ENCODE results near the gene NXPH3. TPM values are rescaled to one million over a fixed set of nuclear protein-coding genes. Genes with fewer than 3 reads are reported as not detected.

The NXPH3 gene
- total RNA-seq, 1 donor from 2014 or later, result not detected

DNA sequence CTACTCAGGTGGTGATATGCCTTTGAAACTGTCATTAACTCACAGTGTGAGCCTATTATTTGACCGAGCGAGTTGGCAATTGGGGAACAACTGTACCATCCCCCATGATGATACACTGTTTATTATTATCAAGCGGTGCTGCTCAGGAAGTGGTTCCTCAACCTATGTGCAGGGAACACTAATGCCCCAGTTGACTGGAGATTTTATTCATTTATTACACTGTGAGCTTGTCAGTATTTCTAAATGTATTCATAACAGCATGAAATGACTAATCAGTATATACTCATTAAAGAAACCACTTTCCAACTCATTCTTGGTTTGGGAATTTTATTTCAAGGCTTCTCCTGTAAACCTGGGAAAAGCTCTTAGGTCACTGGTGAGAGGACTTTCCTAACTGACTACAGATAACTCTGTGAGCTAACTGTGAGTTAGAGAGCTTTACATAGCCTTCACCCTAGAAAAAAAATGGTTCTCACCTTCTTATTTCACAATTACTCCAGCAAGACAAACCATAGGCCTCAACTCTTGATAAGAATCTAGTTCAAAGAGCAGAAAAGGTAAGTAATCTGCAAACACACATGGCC lies 42.4 kb downstream of the NXPH3 start:
- DNase-seq (ENCODE audit: low spot score), result no peak
- intact Hi-C loops (cut with micrococcal nuclease), result no loop called here
- Mint-ChIP-seq H3K4me3 (no peak overlapping the region), H3K27me3 (ENCODE audit: insufficient read depth) (no peaks in the 10 kb centered on the region), H3K4me1 (ENCODE audit: low read depth) (peaks cover 24% of the 10 kb centered on the region), H3K27ac (no peak overlapping the region), H3K36me3 (ENCODE audit: low read depth) (peaks cover 44% of the 10 kb centered on the region), H3K9me3 (no peaks in the 10 kb centered on the region)

DNA sequence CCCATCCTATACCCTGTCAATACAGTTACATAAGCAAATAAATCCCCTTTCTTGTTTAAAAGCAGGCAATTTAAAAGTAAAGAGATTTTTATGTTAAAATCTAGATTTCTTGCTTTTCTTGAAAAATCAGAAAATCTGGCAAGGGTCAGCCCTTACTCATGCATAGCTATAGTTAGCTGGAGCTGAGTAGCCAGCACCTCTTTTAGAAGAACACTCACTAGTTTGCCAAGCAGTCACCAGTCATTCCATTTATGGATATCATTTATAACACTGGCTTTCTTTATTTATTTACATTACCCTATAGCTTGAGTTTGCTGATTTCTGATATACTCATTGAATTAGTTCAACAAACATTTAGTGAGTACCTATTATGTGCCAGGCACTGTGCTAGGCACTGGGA lies 45.7 kb downstream of the NXPH3 start:
- no peaks in the 10 kb centered on the region for H3K27me3 Mint-ChIP-seq (ENCODE audit: insufficient read depth)
- H3K4me3 Mint-ChIP-seq, result no peak overlapping the region
- H3K4me1 Mint-ChIP-seq (ENCODE audit: low read depth), result peaks cover 24% of the 10 kb centered on the region
- no peaks in the 10 kb centered on the region for H3K9me3 Mint-ChIP-seq
- DNase-seq (ENCODE audit: low spot score), result no peak
- H3K27ac Mint-ChIP-seq, result no peak overlapping the region
- peaks cover 41% of the 10 kb centered on the region for H3K36me3 Mint-ChIP-seq (ENCODE audit: low read depth)
- intact Hi-C loops (cut with micrococcal nuclease), result no loop called here

DNA sequence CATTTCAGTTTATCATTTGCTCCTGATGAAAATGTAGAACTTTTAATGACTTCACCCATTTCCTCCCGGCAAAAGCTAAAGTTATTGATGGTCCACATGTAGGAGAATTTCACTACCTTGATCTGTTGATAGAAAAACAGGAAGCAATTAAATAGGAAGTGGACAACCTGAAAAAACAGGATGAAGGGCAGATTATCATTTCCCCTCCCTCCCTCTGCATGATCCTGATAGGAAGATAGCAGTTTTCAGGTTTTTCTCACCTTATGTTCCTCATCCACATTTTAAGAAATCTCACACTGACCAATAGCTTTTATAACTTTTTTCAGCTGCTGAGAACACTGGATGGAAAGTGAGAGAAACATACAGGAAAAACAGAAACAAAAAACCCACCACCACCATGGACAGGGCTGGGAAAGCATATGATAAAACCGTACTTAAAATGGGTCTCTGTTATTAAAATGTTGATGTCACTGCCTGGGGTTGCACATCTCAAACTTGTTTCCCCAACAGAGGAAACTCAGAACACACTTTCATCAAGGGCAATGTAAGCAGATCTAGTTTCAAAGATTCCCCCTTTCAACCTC lies 46.4 kb downstream of the NXPH3 start:
- Mint-ChIP-seq H3K9me3 (no peaks in the 10 kb centered on the region), H3K27ac (no peak overlapping the region), H3K36me3 (ENCODE audit: low read depth) (peaks cover 38% of the 10 kb centered on the region), H3K4me3 (no peak overlapping the region), H3K4me1 (ENCODE audit: low read depth) (peaks cover 24% of the 10 kb centered on the region), H3K27me3 (ENCODE audit: insufficient read depth) (no peaks in the 10 kb centered on the region)
- intact Hi-C loops (cut with micrococcal nuclease), result no loop called here
- no peak for DNase-seq (ENCODE audit: low spot score)

DNA sequence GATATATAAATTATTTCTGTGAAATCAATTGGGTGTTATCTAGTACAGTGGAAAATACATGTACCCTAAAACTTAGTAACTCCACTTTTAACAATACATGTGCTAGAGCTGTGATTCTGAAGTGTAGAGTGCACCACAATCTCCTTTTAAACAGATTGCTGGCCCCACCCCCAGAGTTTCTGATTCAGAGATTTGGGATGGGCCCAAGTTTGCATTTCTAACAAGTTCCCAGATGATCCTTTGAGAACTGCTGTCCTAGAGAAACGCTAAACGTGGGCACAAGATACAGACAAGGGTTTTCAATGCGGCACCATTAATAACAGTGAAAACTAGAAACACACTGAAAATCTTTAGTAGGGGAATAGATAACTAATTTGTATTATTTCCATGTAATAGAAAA lies 49.2 kb downstream of the NXPH3 start:
- Mint-ChIP-seq H3K4me3 (no peak overlapping the region), H3K9me3 (no peaks in the 10 kb centered on the region), H3K4me1 (ENCODE audit: low read depth) (peaks cover 10% of the 10 kb centered on the region), H3K36me3 (ENCODE audit: low read depth) (peaks cover 26% of the 10 kb centered on the region), H3K27ac (no peak overlapping the region), H3K27me3 (ENCODE audit: insufficient read depth) (no peaks in the 10 kb centered on the region)
- no peak for DNase-seq (ENCODE audit: low spot score)
- intact Hi-C loops (cut with micrococcal nuclease), result no loop called here

DNA sequence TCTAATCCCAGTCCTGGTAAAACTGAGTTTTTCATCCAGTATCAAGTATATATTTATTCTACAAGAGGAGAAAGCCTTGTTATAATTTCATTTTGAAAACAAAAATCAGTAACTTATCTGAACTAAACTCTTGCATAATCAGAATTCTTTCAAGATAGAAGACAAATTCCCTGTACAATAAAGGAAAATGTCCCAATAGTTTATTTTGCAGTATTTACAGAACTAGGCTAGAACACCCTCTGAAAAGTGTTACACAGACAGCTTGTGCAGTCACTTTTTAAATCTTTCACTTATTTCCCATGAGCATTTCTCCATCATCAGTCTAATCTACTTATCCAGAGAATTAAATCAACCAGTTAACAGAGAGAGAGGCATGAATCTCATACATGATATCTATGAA lies 53.8 kb downstream of the NXPH3 start:
- H3K9me3 Mint-ChIP-seq, result no peaks in the 10 kb centered on the region
- H3K4me3 Mint-ChIP-seq, result no peak overlapping the region
- H3K4me1 Mint-ChIP-seq (ENCODE audit: low read depth), result peaks cover 12% of the 10 kb centered on the region
- intact Hi-C loops (cut with micrococcal nuclease), result no loop called here
- DNase-seq (ENCODE audit: low spot score), result no peak
- peaks cover 4% of the 10 kb centered on the region for H3K36me3 Mint-ChIP-seq (ENCODE audit: low read depth)
- H3K27ac Mint-ChIP-seq, result no peak overlapping the region
- no peaks in the 10 kb centered on the region for H3K27me3 Mint-ChIP-seq (ENCODE audit: insufficient read depth)

DNA sequence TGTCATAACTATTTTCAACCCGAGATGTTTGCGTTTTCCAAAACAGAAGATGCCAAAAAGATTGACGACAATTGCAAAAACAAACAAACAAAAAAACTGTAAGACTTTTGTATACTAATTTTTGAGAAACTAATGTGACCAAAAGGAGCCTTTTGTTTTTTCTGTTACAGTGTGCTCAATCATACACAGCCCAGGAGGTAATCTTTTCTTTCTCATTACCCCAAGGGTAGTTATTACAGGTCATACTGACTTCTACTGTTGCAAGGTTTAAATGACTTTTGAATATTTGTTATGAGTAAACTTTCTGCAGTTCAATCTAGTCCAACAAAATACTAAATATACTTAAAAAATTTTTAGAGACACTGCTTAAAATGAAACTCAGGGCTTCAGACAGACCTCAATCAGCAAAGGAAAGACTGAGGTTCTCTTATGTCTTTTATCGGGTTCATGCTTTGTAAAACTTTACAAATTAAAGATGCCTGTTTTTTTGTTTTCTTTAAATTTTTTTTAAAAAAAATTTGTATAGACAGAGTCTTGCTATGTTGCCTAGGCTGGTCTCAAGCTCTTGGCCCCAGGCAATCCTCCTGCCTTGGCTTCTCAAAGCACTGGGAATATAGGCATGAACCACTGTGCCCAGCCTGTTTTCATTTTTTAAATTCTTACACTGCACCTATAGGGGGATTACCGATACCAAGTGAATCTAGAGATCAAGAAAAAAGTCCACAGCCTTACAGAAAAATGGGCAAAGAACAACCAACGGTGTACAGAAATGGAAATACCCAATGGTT lies 54.6 kb downstream of the NXPH3 start:
- H3K36me3 Mint-ChIP-seq (ENCODE audit: low read depth), result peaks cover 4% of the 10 kb centered on the region
- H3K9me3 Mint-ChIP-seq, result no peaks in the 10 kb centered on the region
- H3K4me3 Mint-ChIP-seq, result no peak overlapping the region
- H3K27ac Mint-ChIP-seq, result no peak overlapping the region
- H3K4me1 Mint-ChIP-seq (ENCODE audit: low read depth), result peaks cover 12% of the 10 kb centered on the region
- intact Hi-C loops (cut with micrococcal nuclease), result no loop called here
- H3K27me3 Mint-ChIP-seq (ENCODE audit: insufficient read depth), result no peaks in the 10 kb centered on the region
- DNase-seq (ENCODE audit: low spot score), result no peak

DNA sequence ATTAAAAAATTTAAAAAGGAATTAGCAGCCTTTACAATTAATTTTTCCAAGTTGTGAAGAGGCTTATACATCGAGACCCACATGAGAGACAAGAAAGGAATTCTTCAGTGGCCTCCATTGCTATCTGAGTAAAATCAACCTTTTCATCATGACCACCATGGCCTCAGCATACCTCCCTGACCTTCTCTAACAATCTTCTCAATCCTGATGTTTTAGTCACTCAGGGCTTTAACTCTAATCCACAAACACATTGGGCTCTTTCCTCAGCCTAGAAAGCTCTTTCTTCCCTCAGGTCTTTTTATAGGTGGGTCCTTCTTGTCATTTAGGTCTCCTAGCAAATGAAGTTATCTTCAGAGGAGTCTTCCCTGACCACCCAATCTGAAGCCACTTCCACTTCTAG lies 55.8 kb downstream of the NXPH3 start:
- H3K36me3 Mint-ChIP-seq (ENCODE audit: low read depth), result peaks cover 6% of the 10 kb centered on the region
- H3K4me1 Mint-ChIP-seq (ENCODE audit: low read depth), result peaks cover 12% of the 10 kb centered on the region
- intact Hi-C loops (cut with micrococcal nuclease), result no loop called here
- H3K9me3 Mint-ChIP-seq, result no peaks in the 10 kb centered on the region
- no peak overlapping the region for H3K27ac Mint-ChIP-seq
- H3K27me3 Mint-ChIP-seq (ENCODE audit: insufficient read depth), result no peaks in the 10 kb centered on the region
- DNase-seq (ENCODE audit: low spot score), result no peak
- no peak overlapping the region for H3K4me3 Mint-ChIP-seq

Other genes starting within 250 kb of the NXPH3 start
- 6.3 and 7.5 TPM in 2 replicates for gene ZNF652, start 213.6 kb upstream of the NXPH3 start, total RNA-seq
- 395 and 401 TPM in 2 replicates for gene PHB1, start 161.0 kb upstream of the NXPH3 start, total RNA-seq
- 0.13 and 0.20 TPM in 2 replicates for gene NGFR, start 80.6 kb upstream of the NXPH3 start, total RNA-seq
- gene SPOP, start 102.2 kb downstream of the NXPH3 start, total RNA-seq, result 58.3 and 61.9 TPM in 2 replicates
- 71.6 and 75.4 TPM in 2 replicates for gene SLC35B1, start 132.1 kb downstream of the NXPH3 start, total RNA-seq
- 13.9 and 14.8 TPM in 2 replicates for gene FAM117A, start 188.3 kb downstream of the NXPH3 start, total RNA-seq
- 68.5 and 71.1 TPM in 2 replicates for gene KAT7, start 212.8 kb downstream of the NXPH3 start, total RNA-seq

Data from activated T-helper 1 cell treated with anti-CD3 and anti-CD28 coated beads, Interleukin-12 subunit alpha, Interleukin-12 subunit beta, Interleukin-2, Interleukin-4 antibody, amounts not matched to agents 30 ng/mL and 10 ng/mL and 1 ng/mL, durations not matched to agents 14 hours and 24 hours and 36 hours (primary cell).